Stimulated activated CD8-positive, alpha-beta memory T cell treated with anti-CD3 and anti-CD28 coated beads, Interleukin-4, amount 100 ng/mL, for 4 hours (primary cell): ENCODE measurements around the gene CYP19A1.

ENCODE experiments used
- DNase-seq, 2 donors: peaks; one replicate each; pipeline ENCODE4 v3.0.0-alpha.2; 2020; ENCODE audit warnings: low read depth in 2 of 2, low spot score in 1 of 2

CYP19A1 gene

GRCh38 chr15:51186891-51187290, 151.5 kb downstream of the CYP19A1 start:
- DNase-seq: no peak

DNA sequence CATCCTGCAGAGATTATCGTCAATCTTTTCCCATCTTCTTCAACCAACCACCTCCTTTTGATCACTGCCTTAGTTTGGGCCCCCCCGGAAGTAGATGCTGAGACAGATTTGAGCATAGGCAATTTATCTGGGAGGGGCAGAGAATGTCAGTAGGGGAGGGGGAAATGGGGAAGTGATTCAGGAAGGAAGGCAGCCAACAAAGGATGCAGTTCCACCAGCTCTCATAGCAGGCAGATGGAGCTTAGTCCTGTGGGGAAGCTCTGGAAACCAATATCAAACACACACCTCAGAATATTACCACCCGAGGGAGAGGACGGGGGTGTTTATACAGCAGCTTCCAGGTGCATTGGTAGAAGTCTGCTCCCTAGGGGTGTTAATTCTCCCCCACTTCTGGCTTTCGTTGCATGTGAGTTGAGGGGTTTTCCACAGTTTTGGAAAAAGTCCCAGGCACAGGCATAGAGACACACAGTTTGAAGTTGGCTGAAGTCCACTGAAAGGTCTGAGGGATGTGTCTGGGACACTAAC, 152.2 kb downstream of the CYP19A1 start:
- DNase-seq: no peak

- no peak for DNase-seq
Measured at GRCh38 chr15:51185213-51186159, 152.9 kb downstream of the CYP19A1 start.

DNA sequence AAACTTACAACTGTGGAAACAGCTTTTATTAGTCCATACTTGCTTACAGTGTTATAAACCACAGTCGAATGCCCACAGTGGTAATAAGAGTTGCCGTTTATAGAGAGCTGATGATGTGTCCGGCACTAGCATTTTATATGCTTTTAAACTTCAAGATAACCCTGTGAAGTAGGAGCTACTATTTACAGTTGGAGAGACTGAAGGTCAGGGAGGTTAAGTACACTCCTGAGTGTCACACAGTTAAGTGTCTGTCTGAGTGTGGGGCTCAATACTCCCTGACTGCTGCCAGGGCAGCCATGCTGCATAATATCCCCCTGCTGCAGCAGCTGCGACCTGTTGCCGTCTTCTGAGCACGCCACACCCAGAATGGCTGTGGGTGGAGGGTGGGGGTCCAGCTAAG, 153.8 kb downstream of the CYP19A1 start:
- DNase-seq: no peak

- DNase-seq: no peak
Measured at GRCh38 chr15:51183076-51183475, 155.3 kb downstream of the CYP19A1 start.

- DNase-seq: no peak
Measured at GRCh38 chr15:51181905-51182304, 156.5 kb downstream of the CYP19A1 start.

GRCh38 chr15:51181221-51181620, 157.2 kb downstream of the CYP19A1 start:
- DNase-seq: no peak

DNA sequence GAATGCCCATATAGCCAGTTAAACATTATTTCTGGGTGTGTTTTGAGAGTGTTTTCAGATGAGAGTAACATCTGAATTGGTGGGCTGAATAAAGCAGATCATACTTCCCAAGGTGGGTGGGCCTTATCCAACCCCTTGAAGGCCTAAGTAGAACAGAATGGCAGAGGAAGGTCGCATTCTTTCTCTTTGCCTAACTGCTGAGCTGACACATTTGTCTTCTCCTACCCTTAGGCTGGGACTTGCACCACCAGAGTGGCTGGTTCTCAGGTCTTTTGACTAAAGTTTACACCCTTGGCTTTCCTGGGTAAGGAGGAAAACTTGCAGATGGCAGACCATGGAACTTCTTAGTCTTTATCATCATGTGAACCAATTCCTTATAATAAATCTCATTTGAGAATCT, 157.9 kb downstream of the CYP19A1 start:
- no peak for DNase-seq

DNA sequence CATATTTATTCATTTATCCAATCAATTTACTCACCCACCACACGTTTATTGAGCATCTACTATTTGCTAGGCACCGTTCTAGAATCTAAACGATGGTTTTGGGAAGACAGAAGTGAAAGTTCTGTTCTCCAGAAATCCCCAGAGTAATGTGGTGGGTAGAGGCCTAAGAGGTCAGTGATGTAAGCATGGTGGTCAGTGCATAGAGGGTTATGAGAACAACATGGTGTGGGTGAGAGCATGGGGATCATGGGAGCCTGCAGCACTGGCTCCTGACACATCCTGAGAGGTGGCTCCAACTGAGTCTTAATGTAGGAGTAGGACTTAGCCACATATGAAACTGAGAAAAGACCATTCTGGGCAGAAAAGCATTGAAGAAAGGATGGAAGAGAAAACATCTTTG, 158.4 kb downstream of the CYP19A1 start:
- no peak for DNase-seq

- DNase-seq: no peak
Measured at GRCh38 chr15:51172193-51172592, 166.2 kb downstream of the CYP19A1 start.

- DNase-seq: no peak
Measured at GRCh38 chr15:51171634-51171932, 166.8 kb downstream of the CYP19A1 start.

- no peak for DNase-seq
Measured at GRCh38 chr15:51170882-51171633, 167.3 kb downstream of the CYP19A1 start.

GRCh38 chr15:51168700-51169099, 169.7 kb downstream of the CYP19A1 start:
- DNase-seq: no peak

- no peak for DNase-seq
Measured at GRCh38 chr15:51163843-51164242, 174.6 kb downstream of the CYP19A1 start.

DNA sequence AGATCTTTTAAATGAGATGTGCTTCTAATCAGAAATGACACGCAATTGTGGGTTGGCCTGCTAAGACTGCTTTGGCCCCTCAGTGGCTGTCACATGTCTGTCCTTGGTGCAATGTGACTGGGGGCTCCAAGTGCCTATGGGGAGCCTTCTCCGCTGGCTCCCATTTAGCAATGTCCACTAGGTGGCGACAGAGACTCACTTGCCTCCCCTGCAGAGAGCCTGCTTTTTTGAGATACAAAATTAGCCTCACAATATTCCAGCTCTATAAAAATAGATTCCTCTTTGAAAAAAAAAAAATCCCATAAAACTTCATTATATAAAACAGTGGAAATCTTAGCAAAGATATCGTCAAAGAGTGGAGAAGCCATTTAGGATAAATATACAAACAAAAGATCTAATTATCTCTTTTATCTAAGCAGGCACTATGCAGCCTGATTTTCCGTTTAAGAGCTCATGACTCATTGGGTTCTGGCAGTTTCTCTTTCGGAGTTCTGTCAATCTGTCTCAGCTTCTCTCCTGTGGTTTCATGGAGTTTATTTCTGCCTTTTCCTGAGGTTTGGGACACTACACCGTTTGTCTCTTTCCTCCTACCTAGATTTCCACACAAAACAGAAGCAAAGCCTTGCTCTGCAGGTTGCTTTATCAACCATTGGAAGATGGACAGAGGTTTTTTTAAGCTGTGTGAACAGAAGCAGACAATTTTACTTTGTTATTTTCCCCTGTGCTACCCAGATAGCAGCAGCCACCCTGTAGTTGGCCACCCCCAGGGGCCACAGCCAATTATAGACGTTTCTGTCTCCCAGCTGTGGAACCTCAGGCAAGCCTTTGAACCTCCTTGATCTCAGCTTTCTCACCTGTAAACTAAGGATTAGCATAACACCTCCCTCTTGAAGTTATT, 175.3 kb downstream of the CYP19A1 start:
- DNase-seq: peak; percentile 4 to 40

DNA sequence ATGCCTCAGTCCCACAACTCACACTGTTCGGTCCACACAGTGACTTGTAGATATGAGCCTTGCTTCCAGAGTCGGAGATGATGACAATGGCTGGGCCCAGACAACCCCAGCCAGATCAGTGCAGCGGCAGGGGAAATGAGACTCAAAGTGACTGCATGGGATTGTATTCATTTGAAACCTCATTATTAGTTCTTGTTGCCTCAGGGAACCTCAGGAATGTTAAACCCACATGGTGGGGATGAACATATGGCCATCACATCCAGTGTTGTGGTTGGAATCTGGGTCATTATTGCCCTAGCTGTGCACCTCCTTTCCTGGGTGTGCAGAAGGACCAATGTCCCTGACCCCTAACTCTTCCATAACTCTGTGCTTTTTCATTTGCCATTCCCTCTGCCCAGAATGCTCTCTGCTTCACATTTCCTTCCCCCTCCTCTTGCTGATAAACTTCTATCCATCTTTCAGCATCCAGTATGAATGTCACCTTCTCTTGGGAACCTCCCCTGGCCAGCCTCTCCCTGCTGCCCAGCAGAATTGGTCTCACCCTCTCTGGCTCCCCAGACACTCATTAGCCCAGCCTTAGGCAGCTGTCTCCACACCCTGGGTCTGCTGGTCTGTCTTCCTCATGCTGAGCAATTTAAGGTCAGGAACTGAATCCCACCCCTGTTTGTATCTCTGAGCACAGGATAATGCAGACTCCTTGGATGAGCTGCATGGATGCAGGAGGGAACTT, 176.7 kb downstream of the CYP19A1 start:
- no peak for DNase-seq

GRCh38 chr15:51160484-51160883, 177.9 kb downstream of the CYP19A1 start:
- DNase-seq: no peak
